Heart right ventricle (tissue), 16 donors: ENCODE results near the gene CD4. TPM values are rescaled to one million over a fixed set of nuclear protein-coding genes. Genes with fewer than 3 reads are reported as not detected.

Experiments
- ATAC-seq, 8 donors: fragments of 200-7000 bp; cut with Tn5 transposase; one replicate each; pipeline ENCODE4 v1.9.1; 2020; ENCODE audit warnings: mild to moderate bottlenecking in 8 of 8, moderate library complexity in 8 of 8, moderate number of reproducible peaks in 1 of 8
- DNase-seq, 2 donors: peaks; one replicate each; pipeline ENCODE4 v3.0.0-alpha.2; 2020
- H3K27ac ChIP-seq, 10 donors: fragments of 200-600 bp; sonication (generic) in 2 of 10; one replicate each; pipeline versions ENCODE4 v1.5.0 to v1.8.0; 2020 to 2022; ENCODE audit warnings: mild to moderate bottlenecking in 3 of 10
- H3K27me3 ChIP-seq, 7 donors: fragments of 200-600 bp; one replicate each; pipeline ENCODE4 v1.8.0; 2021 to 2022; ENCODE audit warnings: mild to moderate bottlenecking in 2 of 7
- H3K36me3 ChIP-seq, 9 donors: fragments of 200-600 bp; sonication (generic) in 1 of 9; one replicate each; pipeline versions ENCODE4 v1.5.0 to v1.8.0; 2020 to 2022; ENCODE audit warnings: mild to moderate bottlenecking in 2 of 9
- H3K4me1 ChIP-seq, 9 donors: fragments of 200-600 bp; sonication (generic) in 1 of 9; one replicate each; pipeline versions ENCODE4 v1.5.0 to v1.8.0; 2020 to 2022; ENCODE audit warnings: mild to moderate bottlenecking in 4 of 9
- H3K4me3 ChIP-seq, 10 donors: fragments of 200-600 bp; sonication (generic) in 2 of 10; one replicate each; pipeline versions ENCODE4 v1.5.0 to v1.8.0; 2020 to 2022; ENCODE audit warnings: mild to moderate bottlenecking in 7 of 10, moderate library complexity in 2 of 10
- H3K9me3 ChIP-seq, 11 donors: fragments of 200-600 bp in 10 of 11; sonication (generic) in 2 of 11; one replicate each; pipeline versions ENCODE4 v1.5.0 to v1.8.0; 2013 to 2022; ENCODE audit warnings: mild to moderate bottlenecking in 2 of 11, control low read depth in 1 of 11, moderate library complexity in 1 of 11
- WGBS, 2 donors: extraction: QIAGEN DNeasy Blood & Tissue Kit; methylation state at CpG; one replicate each; pipeline ENCODE4 v1.1.7; 2013; ENCODE audit warnings: inconsistent platforms in 1 of 2; 5-methylcytosine and 5-hydroxymethylcytosine counted together
- intact Hi-C, 10 donors: fragments of 100-400 bp; cut with DNase I; formaldehyde crosslinking; loops; one replicate each; pipeline versions ENCODE4 v1.11.1 to v1.14.2; 2022
- polyA plus RNA-seq, 2 donors: library from polyadenylated mRNA; stranded (reverse); fragments of 200-250 nt; gene quantifications; one replicate each; pipeline ENCODE4 v1.2.3, GENCODE V29; 2013
- total RNA-seq, 10 donors: library from RNA; stranded (reverse); fragmentation: NEBNext Ultra II Directional in 3 of 10; extraction: Animal tissue kit (Norgen Biotek cat#: 25700) in 3 of 10; gene quantifications; one replicate each; pipeline versions ENCODE4 v1.2.1 to v1.2.4, GENCODE V29; 2021 to 2023
- TF ChIP-seq, protein P1 (sequence below), 9 donors: fragments of 200-600 bp; sonication (generic) in 2 of 9; IDR thresholded peaks; one replicate each; pipeline versions ENCODE4 v1.5.0 to v1.8.0; 2021 to 2022; ENCODE audit warnings: antibody characterized with exemption in 9 of 9, mild to moderate bottlenecking in 5 of 9, moderate library complexity in 1 of 9
- donor health status: Arrhythmogenic right ventricular cardiomyopathy.
- donor health status: ischemic (EF 13 %, LVEDD 7.1; RV severe dilation, severe dysfunction).
- donor health status: healthy with polysubstance abuse.
- donor health status: DM: no; HTN: yes; CAD: no.
- donor health status: DM: no; HTN: no; CAD: no.
- donor health status: ischemic (EF 25% LVEDD 6.9; RV normal size, moderate dysfunction).
- donor health status: ischemic (EF 25% LVEDD 5.7; RV mildly dilated, moderate dysfunction).
- donor health status: healthy.
- donor health status: DM: yes; HTN: yes; CAD: no.
- donor health status: Ischemic cardiomyopathy.
- donor health status: ischemic (EF 35%, LVEDD 5.7; RV mildly dilated, moderate dysfunction).
- donor health status: nonischemic (EF 11% LVEDD 7.7; RV severe dilation, severe dysfunction).
- donor health status: DM: yes; HTN: yes; CAD: no.
- donor health status: PGD.
- donor health status: ischemic (EF 29% LVEDD 5.4; RV normal size, mild dysfunction).
- donor health status: nonischemic (EF 23%, LVEDD 6.1; RV moderate dilation, normal function).

The CD4 gene
- total and polyA plus RNA-seq, 12 donors: 2.6 to 44.3 (median 4.2) TPM

DNA sequence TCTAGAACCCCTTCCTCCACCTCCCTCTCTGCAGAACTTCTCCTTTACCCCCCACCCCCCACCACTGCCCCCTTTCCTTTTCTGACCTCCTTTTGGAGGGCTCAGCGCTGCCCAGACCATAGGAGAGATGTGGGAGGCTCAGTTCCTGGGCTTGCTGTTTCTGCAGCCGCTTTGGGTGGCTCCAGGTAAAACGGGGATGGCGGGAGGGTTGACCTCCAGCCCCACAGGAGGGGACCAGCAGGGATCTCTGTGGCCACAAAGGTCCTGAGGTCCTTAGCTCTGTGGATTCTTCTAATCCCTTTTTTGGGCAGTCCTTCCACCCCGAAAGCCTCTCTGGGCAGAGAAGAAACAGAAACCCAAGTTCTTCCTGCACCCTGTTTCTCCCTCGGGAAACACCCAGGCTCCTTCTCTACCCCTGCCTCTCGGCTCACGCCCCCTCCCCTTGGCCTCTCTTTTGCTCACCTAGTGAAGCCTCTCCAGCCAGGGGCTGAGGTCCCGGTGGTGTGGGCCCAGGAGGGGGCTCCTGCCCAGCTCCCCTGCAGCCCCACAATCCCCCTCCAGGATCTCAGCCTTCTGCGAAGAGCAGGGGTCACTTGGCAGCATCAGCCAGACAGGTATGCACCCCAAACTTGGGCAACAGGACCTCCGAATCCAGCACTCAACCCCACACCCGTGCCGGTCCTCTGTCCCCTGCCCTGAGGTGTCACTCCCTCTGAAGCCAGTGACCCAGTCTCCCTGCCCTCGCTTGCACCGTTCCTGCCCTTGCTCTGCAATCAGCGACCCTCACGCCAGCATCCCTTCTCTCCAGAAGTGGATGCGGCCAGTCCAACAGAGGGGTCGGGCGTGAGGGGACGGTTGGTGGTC lies 16.4 kb upstream of the CD4 start:
- peak overlapping the region in 5 of 10 donors; percentile 13 to 45 (median 29) for H3K4me3 ChIP-seq
- DNase-seq (no peak), ATAC-seq (no peak)
- 71 to 74% methylated on average over 21 of the region's 21 CpGs for WGBS, 2 donors
- H3K9me3 ChIP-seq: no peaks in the 10 kb centered on the region
- TF ChIP-seq, protein P1, sequence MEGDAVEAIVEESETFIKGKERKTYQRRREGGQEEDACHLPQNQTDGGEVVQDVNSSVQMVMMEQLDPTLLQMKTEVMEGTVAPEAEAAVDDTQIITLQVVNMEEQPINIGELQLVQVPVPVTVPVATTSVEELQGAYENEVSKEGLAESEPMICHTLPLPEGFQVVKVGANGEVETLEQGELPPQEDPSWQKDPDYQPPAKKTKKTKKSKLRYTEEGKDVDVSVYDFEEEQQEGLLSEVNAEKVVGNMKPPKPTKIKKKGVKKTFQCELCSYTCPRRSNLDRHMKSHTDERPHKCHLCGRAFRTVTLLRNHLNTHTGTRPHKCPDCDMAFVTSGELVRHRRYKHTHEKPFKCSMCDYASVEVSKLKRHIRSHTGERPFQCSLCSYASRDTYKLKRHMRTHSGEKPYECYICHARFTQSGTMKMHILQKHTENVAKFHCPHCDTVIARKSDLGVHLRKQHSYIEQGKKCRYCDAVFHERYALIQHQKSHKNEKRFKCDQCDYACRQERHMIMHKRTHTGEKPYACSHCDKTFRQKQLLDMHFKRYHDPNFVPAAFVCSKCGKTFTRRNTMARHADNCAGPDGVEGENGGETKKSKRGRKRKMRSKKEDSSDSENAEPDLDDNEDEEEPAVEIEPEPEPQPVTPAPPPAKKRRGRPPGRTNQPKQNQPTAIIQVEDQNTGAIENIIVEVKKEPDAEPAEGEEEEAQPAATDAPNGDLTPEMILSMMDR (IDR thresholded peaks at IDR 0.05): no peak
- intact Hi-C loops: no loop called here
- H3K27ac ChIP-seq: peak overlapping the region in 1 of 10 donors; percentile 69
- peaks cover 0 to 56% (median 8%) of the 10 kb centered on the region in 7 donors for H3K27me3 ChIP-seq
- peaks cover 2 to 56% (median 25%) of the 10 kb centered on the region in 9 donors for H3K4me1 ChIP-seq
- H3K36me3 ChIP-seq: peaks cover 0 to 28% (median 0%) of the 10 kb centered on the region in 9 donors

DNA sequence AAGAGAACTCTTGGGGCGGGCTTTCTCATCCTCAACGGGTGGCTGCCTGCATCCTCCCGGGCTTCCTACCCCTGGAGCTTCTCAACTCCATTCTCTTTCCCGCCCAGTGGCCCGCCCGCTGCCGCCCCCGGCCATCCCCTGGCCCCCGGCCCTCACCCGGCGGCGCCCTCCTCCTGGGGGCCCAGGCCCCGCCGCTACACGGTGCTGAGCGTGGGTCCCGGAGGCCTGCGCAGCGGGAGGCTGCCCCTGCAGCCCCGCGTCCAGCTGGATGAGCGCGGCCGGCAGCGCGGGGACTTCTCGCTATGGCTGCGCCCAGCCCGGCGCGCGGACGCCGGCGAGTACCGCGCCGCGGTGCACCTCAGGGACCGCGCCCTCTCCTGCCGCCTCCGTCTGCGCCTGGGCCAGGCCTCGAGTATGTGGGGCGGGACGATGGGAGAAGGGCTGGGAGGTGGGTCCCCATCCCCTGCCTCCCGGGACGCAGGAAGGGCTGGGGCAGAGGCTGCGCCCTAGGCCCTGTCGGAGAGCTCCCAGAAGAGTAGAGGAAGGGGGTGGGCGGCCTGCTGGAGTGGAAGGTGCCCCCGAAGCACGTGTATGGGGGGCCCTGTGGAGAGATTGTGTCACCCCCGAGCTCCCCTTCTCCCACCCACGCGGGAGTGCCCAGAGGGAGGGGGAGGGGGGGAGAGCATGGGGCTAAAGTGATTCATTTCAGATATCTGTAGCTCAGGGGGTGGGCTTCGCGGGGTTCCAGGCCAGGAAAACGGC lies 15.6 kb upstream of the CD4 start:
- peaks cover 0 to 28% (median 0%) of the 10 kb centered on the region in 9 donors for H3K36me3 ChIP-seq
- H3K27me3 ChIP-seq: peaks cover 0 to 53% (median 8%) of the 10 kb centered on the region in 7 donors
- no peaks in the 10 kb centered on the region for H3K9me3 ChIP-seq
- H3K4me3 ChIP-seq: peak overlapping the region in 6 of 10 donors; percentile 13 to 45 (median 26)
- 30 to 39% methylated on average over 56 to 60 of the region's 60 CpGs for whole genome bisulfite sequencing, 2 donors
- peaks cover under 1 to 56% (median 25%) of the 10 kb centered on the region in 9 donors for H3K4me1 ChIP-seq
- ATAC-seq (peak in 1 of 8 donors; percentile 4), DNase-seq (no peak)
- TF ChIP-seq, protein P1 (IDR thresholded peaks at IDR 0.05): no peak
- H3K27ac ChIP-seq: peak overlapping the region in 1 of 10 donors; percentile 69
- intact Hi-C loops: no loop called here

DNA sequence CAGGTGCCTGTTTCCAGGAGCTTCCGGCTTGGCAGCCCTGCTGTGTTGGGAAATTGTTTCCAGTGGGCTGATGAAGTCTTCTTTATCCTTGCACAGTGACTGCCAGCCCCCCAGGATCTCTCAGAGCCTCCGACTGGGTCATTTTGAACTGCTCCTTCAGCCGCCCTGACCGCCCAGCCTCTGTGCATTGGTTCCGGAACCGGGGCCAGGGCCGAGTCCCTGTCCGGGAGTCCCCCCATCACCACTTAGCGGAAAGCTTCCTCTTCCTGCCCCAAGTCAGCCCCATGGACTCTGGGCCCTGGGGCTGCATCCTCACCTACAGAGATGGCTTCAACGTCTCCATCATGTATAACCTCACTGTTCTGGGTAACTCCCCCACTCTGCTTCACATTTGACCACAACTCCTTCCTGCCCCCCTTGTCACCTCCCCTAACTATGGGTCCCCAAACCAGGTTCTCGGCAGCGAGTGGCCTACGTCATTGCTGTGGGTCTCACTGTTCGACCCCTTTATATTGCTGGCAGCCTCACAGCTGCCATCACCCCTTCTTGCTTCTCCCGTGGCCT lies 14.7 kb upstream of the CD4 start:
- Histone ChIP-seq H3K9me3 (no peaks in the 10 kb centered on the region), H3K27me3 (peaks cover 0 to 53% (median 8%) of the 10 kb centered on the region in 7 donors), H3K4me1 (peaks cover 0 to 52% (median 25%) of the 10 kb centered on the region in 9 donors), H3K36me3 (peaks cover 0 to 28% (median 0%) of the 10 kb centered on the region in 9 donors), H3K27ac (peak overlapping the region in 1 of 10 donors; percentile 69), H3K4me3 (peak overlapping the region in 1 of 10 donors; percentile 45)
- no peak for DNase-seq
- 85 to 87% methylated on average over 15 of the region's 15 CpGs for WGBS, 2 donors
- no peak for ATAC-seq
- TF ChIP-seq, protein P1 (IDR thresholded peaks at IDR 0.05): no peak
- intact Hi-C loops: loop anchor here in 8 of 10 donors (5.0 kb wide), 5 partner anchors 37 to 157 kb away; partner anchors contain the start of genes GPR162 (in 1 of the 8) and P3H3 (in 1 of the 8)
